ENCODE data around the gene SLF2. TPM values are rescaled to one million over a fixed set of nuclear protein-coding genes. Genes with fewer than 3 reads are reported as not detected.
A peak's percentile ranks its signal among the peaks of the same experiment; 100 is the strongest.

Gene SLF2
- total and polyA plus RNA-seq, 2 of the 13 experiments (the other 11 are each of a cell fraction or from before 2014, with no cell fraction given) = 12.2 to 48.1 TPM

- TF ChIP-seq, protein P1, sequence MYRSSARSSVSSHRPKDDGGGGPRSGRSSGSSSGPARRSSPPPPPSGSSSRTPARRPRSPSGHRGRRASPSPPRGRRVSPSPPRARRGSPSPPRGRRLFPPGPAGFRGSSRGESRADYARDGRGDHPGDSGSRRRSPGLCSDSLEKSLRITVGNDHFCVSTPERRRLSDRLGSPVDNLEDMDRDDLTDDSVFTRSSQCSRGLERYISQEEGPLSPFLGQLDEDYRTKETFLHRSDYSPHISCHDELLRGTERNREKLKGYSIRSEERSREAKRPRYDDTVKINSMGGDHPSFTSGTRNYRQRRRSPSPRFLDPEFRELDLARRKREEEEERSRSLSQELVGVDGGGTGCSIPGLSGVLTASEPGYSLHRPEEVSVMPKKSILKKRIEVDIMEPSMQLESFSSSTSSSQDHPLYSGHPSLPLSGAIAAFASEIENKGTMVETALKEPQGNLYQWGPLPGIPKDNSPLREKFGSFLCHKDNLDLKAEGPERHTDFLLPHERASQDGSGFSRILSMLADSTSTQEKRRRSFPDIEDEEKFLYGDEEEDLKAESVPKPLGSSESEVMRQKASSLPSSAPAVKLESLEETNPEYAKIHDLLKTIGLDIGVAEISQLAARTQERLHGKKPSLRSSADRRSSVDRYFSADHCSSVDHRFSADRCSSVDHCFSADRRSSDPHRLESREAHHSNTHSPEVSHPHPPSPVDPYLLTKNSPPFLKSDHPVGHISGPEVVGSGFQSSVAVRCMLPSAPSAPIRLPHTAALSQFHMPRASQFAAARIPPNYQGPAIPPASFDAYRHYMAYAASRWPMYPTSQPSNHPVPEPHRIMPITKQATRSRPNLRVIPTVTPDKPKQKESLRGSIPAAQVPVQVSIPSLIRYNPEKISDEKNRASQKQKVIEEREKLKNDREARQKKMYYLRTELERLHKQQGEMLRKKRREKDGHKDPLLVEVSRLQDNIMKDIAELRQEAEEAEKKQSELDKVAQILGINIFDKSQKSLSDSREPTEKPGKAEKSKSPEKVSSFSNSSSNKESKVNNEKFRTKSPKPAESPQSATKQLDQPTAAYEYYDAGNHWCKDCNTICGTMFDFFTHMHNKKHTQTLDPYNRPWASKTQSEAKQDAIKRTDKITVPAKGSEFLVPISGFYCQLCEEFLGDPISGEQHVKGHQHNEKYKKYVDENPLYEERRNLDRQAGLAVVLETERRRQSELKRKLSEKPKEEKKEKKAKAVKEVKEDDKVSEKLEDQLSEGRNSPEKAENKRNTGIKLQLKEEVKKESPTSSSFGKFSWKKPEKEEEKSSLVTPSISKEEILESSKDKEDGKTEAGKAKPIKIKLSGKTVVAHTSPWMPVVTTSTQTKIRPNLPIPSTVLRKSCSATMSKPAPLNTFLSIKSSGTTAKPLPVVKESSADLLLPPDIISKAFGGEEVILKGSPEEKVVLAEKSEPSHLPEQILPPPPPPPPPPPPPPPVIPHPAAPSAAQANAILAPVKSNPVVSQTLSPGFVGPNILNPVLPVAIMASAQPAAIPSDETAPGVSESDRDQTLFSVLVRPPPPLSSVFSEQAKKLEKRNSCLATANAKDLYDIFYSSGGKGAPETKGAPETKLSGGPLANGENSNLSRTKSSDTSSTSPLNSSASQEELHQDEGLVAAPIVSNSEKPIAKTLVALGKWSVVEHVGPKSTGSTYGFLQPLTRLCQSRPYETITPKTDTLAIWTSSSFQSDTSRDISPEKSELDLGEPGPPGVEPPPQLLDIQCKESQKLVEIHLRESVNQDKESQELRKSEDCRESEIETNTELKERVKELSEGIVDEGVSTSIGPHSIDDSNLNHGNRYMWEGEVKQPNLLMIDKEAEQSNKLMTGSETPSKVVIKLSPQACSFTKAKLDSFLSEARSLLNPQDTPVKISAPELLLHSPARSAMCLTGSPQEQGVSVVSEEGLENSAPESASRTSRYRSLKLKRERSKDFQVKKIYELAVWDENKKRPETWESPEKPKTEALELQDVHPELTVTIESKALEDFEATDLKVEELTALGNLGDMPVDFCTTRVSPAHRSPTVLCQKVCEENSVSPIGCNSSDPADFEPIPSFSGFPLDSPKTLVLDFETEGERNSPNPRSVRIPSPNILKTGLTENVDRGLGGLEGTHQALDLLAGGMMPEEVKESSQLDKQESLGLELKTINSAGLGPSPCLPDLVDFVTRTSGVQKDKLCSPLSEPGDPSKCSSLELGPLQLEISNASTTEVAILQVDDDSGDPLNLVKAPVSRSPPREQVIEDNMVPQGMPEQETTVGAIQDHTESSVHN (CRISPR knock-in tag; IDR thresholded peaks at IDR 0.05) = no peak
- TF ChIP-seq HMGXB4 (CRISPR knock-in tag; IDR thresholded peaks at IDR 0.05; ENCODE audit: borderline replicate concordance in 1 of 2, low read depth in 1 of 2) (peak; percentile 22 to 36; a peak in 2 of 4 replicates), KLF9 (CRISPR knock-in tag; IDR thresholded peaks at IDR 0.05; ENCODE audit: low read depth) (no peak), MEIS2 (CRISPR knock-in tag; IDR thresholded peaks at IDR 0.05) (no peak), FUBP1 (CRISPR knock-in tag; IDR thresholded peaks at IDR 0.05; ENCODE audit: borderline replicate concordance) (no peak), AKNA (CRISPR knock-in tag; IDR thresholded peaks at IDR 0.05; ENCODE audit: borderline replicate concordance) (no peak), CCAR2 (optimal IDR thresholded peaks at IDR 0.05; ENCODE audit: low read depth, low read length) (no peak), ZNF383 (CRISPR knock-in tag; IDR thresholded peaks at IDR 0.05; ENCODE audit: borderline replicate concordance) (no peak), GATAD2A (CRISPR knock-in tag; IDR thresholded peaks at IDR 0.05) (peak; percentile 58), DMAP1 (CRISPR knock-in tag; IDR thresholded peaks at IDR 0.05) (no peak), YEATS4 (CRISPR knock-in tag; IDR thresholded peaks at IDR 0.05; ENCODE audit: borderline replicate concordance) (no peak), MYC (CRISPR knock-in tag; IDR thresholded peaks at IDR 0.05; ENCODE audit: borderline replicate concordance) (no peak)
These were observed 15.8 kb upstream of the SLF2 start (continued) for GRCh38 chr10:100896876-100897461.

All from HepG2 (cell line).